Measurements from ENCODE around the gene SYCN.

The SYCN gene

DNA sequence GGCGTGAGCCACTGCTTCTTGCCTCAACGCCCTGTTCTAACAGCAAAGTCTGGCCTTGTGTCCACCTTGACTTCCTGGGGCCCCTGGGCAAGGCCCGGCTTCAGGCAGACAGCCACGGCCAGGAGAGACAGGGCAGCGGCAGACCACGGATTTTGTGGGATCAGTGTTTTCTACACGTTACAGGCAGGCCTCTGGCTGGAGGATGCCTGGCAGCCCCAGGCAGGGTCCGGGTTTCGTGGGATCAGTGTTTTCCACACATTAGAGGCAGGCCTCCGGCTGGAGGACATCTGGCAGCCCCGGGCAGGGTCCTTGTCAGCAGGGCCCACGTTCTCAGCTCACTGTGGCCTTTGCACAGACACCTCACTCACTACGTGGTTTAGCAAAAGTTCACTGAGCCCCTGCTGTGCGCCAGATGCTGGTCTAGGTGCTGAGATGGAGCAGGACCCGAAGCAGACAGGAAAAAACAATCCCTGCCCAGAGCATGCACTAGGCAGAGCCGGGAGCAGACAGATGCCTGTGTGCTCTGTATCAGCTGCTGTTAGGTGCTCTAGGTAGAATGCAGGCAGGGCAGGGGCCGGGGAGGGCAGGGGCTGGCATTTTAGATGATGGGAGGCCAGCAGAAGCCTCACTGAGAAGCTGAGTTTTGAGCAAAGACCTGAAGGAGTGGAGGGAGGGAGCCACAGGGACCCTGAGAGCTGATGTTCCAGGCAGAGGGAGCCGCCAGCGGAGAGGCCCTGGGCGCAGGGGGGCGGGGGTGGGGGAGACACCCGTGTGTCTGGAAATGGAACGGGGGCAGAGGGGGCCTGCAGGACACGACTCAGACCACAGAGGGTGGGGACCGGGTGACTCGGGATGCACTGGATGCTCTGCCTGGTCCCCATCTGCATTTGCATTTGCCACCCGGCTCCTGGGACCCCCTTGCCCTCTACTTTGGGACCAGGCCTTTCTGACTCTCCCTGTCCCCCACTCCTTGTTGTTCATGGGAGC is 32.3 kb downstream of the SYCN start:
- DNase-seq (ENCODE audit: low spot score) = no peak
- no peak for FAIRE-seq

GRCh38 chr19:39170386-39171231 is 33.5 kb downstream of the SYCN start:
- DNase-seq (ENCODE audit: low spot score) (no peak), FAIRE-seq (no peak)

- DNase-seq (ENCODE audit: low spot score) (no peak), FAIRE-seq (no peak)
These were observed 34.8 kb downstream of the SYCN start for GRCh38 chr19:39169143-39169810.

- DNase-seq (ENCODE audit: low spot score) (no peak), FAIRE-seq (no peak)
These were observed 35.6 kb downstream of the SYCN start for GRCh38 chr19:39168258-39169142.

- DNase-seq (ENCODE audit: low spot score) (no peak), FAIRE-seq (no peak)
These were observed 36.4 kb downstream of the SYCN start for GRCh38 chr19:39167461-39168257.

- FAIRE-seq (no peak), DNase-seq (ENCODE audit: low spot score) (no peak)
These were observed 37.3 kb downstream of the SYCN start for GRCh38 chr19:39166571-39167391.

DNA sequence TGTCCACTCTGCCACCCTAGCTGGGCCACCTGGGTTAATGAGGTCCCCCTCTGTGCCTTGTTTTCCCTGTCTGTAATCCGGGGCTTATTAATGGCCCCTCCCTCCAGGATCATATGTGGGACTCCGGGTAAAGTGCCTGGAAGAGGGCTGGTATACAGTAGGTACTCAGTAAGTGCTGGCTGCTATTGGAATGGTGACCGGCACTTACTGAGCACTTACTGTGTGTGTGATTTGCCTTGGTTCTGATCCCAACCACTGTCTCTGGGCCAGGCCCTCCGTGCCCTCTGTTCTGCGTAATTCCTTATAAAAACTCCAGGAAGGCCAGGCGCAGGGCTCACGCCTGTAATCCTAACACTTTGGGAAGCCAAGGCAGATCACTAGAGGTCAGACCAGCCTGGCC is 38.2 kb downstream of the SYCN start:
- no peak for FAIRE-seq
- no peak for DNase-seq (ENCODE audit: low spot score)

DNA sequence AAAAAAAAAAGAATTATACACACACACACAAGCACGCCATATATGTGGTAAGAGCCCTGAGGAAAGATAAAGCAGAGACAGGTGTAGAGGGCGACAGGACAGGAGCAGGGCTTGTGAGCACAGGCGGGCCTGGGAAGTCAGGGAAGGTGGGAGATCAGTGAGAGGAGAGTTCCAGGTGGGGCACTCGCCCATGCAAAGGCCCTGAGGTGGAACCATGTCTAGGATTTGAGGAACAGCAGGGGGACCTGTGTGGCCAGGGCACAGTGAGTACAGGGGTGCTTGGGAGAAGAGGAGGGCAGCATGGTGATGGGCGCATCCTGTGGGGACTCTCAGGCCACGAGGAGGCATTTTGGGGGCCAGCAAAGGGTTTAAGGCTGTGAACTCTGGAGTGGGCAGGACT is 39.8 kb downstream of the SYCN start:
- FAIRE-seq (no peak), DNase-seq (ENCODE audit: low spot score) (no peak)

- DNase-seq (ENCODE audit: low spot score) (no peak), FAIRE-seq (no peak)
These were observed 40.4 kb downstream of the SYCN start for GRCh38 chr19:39163621-39164020.

GRCh38 chr19:39162441-39163043 is 41.5 kb downstream of the SYCN start:
- DNase-seq (ENCODE audit: low spot score) (no peak), FAIRE-seq (no peak)

- no peak for DNase-seq (ENCODE audit: low spot score)
- no peak for FAIRE-seq
These were observed 43.0 kb downstream of the SYCN start for GRCh38 chr19:39160889-39161672.

DNA sequence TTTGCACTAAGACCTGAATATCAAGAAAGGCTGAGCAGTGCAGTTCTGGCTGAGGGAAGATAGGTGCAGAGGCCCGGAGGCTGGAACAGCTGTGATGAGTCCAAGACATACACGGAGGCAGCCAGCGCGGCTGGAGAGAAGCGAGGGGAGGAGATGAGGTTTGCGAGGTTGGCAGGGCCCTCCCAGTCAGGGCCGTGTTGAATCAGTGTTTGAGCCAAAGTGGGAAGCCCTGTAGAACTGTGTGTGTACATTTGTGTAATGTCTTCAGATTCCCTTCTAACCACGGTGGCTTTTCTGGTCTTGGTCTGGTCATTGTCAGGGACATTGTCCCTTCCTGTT is 43.6 kb downstream of the SYCN start:
- no peak for DNase-seq (ENCODE audit: low spot score)
- FAIRE-seq = no peak

GRCh38 chr19:39158646-39159260 is 45.3 kb downstream of the SYCN start:
- no peak for FAIRE-seq

GRCh38 chr19:39157997-39158389 is 46.1 kb downstream of the SYCN start:
- DNase-seq (ENCODE audit: low spot score) (no peak), FAIRE-seq (no peak)

More at GRCh38 chr19:39158646-39159260, 45.3 kb downstream of the SYCN start:
- DNase-seq (ENCODE audit: low spot score) = no peak

- DNase-seq (ENCODE audit: low spot score) (no peak), FAIRE-seq (no peak)
These were observed 46.6 kb downstream of the SYCN start for GRCh38 chr19:39157275-39157996.

DNA sequence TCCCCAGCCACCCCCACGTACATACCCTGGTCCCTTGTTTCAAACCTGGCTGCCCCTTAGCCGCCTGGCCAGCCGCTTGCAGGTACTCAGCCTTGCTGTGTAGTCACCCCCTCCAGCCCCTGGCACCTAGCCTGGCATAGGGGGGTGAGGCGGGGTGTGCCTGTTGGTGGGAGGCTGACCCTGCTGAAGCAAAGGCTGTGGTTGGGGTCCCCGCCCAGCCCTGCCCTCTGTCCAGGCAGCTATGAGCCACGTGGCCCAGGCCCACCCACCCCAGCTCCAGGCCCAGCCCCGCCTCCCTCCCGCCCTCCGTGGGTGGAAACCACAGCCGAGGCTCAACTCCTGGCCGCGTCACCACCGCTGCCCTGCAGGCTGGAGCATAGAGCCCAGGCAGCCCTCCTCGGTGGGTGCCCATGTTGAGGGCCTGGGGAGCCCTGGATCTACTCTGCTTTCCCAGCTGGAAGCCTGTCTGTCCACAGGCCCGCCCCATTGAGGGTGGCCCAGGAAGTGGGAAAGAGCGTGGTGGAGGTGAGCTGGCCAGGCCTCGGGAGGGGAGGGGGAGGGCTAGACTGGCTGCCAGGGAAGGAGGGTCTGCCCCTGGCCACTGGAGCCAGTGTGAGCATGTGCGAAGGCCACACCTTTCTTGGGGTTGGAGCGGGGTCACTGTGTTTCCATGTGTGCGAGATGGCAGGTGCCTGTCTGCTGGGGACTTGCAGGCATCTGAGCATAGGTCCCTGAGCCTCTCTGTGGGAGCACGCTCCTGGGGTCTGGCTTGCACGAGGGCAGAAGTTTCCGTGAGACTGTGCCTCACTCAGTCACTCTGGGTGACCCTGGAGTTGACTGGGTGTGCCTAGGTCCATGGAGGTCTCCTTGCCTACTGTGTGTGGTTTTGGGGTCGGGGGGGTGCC is 47.5 kb downstream of the SYCN start:
- FAIRE-seq (no peak), DNase-seq (ENCODE audit: low spot score) (no peak)
